A549 (cell line): ENCODE results near the gene CYB5B.

Experiments used
- CBX2 ChIP-seq: fragments of 200-600 bp; sonication (generic); IDR thresholded peaks from 2 replicates; pipeline ENCODE4 v1.6.1; 2016; ENCODE audit warnings: low read depth, mild to moderate bottlenecking, borderline replicate concordance
- CEBPB ChIP-seq, 2 experiments: fragments of >200 bp in 1 of 2; sonication (Bioruptor Twin) in 1 of 2; formaldehyde crosslinking in 1 of 2; IDR thresholded peaks; 2 replicates each; pipeline ENCODE4 v1.6.1; 2012 to 2016
- GATA3 ChIP-seq: IDR thresholded peaks from 2 replicates; pipeline ENCODE4 v1.6.1; 2012; ENCODE audit warnings: borderline replicate concordance
- HOXA7 ChIP-seq: fragments of 250-450 bp; sonication (Bioruptor Pico); IDR thresholded peaks from 2 replicates; pipeline ENCODE4 v1.5.0; 2020; ENCODE audit warnings: mild to moderate bottlenecking, moderate library complexity
- JUNB ChIP-seq: fragments of >200 bp; sonication (Bioruptor Twin); formaldehyde crosslinking; IDR thresholded peaks from 2 replicates; pipeline ENCODE4 v1.6.1; 2016
- KDM1A ChIP-seq: fragments of 200-600 bp; sonication (generic); IDR thresholded peaks from 2 replicates; pipeline ENCODE4 v1.6.1; 2016; ENCODE audit warnings: low read depth, mild to moderate bottlenecking
- POLR2A ChIP-seq: IDR thresholded peaks from 2 replicates; pipeline ENCODE4 v1.6.1; 2012; ENCODE audit warnings: mild to moderate bottlenecking, low read length
- RCOR1 ChIP-seq: fragments of 150-350 bp; IDR thresholded peaks from 2 replicates; pipeline ENCODE4 v1.6.1; 2014; ENCODE audit warnings: antibody characterized with exemption, low read length, low read depth
- REST ChIP-seq: fragments of 200-600 bp; sonication (generic); IDR thresholded peaks from 2 replicates; pipeline ENCODE4 v1.6.1; 2016; ENCODE audit warnings: antibody characterized with exemption, mild to moderate bottlenecking, moderate library complexity
- RNF2 ChIP-seq: fragments of 200-600 bp; sonication (generic); IDR thresholded peaks from 2 replicates; pipeline ENCODE4 v1.6.1; 2016; ENCODE audit warnings: low read depth, mild to moderate bottlenecking, antibody characterized with exemption, moderate library complexity, borderline replicate concordance
- TF ChIP-seq, protein P1 (sequence below): fragments of >200 bp; sonication (Bioruptor Twin); formaldehyde crosslinking; IDR thresholded peaks from 3 replicates; pipeline ENCODE4 v1.5.1; 2016
- TF ChIP-seq, protein P2 (sequence below): IDR thresholded peaks from 2 replicates; pipeline ENCODE4 v1.6.1; 2012

- TF ChIP-seq, protein P1, sequence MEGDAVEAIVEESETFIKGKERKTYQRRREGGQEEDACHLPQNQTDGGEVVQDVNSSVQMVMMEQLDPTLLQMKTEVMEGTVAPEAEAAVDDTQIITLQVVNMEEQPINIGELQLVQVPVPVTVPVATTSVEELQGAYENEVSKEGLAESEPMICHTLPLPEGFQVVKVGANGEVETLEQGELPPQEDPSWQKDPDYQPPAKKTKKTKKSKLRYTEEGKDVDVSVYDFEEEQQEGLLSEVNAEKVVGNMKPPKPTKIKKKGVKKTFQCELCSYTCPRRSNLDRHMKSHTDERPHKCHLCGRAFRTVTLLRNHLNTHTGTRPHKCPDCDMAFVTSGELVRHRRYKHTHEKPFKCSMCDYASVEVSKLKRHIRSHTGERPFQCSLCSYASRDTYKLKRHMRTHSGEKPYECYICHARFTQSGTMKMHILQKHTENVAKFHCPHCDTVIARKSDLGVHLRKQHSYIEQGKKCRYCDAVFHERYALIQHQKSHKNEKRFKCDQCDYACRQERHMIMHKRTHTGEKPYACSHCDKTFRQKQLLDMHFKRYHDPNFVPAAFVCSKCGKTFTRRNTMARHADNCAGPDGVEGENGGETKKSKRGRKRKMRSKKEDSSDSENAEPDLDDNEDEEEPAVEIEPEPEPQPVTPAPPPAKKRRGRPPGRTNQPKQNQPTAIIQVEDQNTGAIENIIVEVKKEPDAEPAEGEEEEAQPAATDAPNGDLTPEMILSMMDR = peak; percentile 28; the same call in 2 of the 3 replicates
- no peak for TF ChIP-seq REST
- TF ChIP-seq, protein P2, sequence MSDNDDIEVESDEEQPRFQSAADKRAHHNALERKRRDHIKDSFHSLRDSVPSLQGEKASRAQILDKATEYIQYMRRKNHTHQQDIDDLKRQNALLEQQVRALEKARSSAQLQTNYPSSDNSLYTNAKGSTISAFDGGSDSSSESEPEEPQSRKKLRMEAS = no peak
- TF ChIP-seq RNF2 = no peak
- TF ChIP-seq HOXA7 (CRISPR knock-in tag) = no peak
- no peak for TF ChIP-seq CBX2
- TF ChIP-seq RCOR1 = no peak
- TF ChIP-seq CEBPB (IDR thresholded peaks at IDR 0.05) = no peak
- TF ChIP-seq JUNB = no peak
- TF ChIP-seq KDM1A = peak; percentile 86; the same call in 1 of the 2 replicates
- no peak for TF ChIP-seq POLR2A
- TF ChIP-seq GATA3 = no peak
These were observed 70.6 kb downstream of the CYB5B start for GRCh38 chr16:69494991-69495392.
